Upper lobe of left lung (tissue), 6 donors: ENCODE measurements around the gene MESD. TPM values are rescaled to one million over a fixed set of nuclear protein-coding genes. Genes with fewer than 3 reads are reported as not detected.

Source experiments
- ATAC-seq, 2 donors: fragments of 200-7000 bp; cut with Tn5 transposase; one replicate each; pipeline ENCODE4 v1.9.1; 2022; ENCODE audit warnings: mild to moderate bottlenecking in 2 of 2, moderate library complexity in 2 of 2; ENCODE audit not compliant: low FRiP score in 2 of 2
- DNase-seq, 2 donors: peaks; one replicate each; pipeline ENCODE4 v3.0.0-alpha.2; 2019 to 2020
- H3K27ac ChIP-seq, 4 donors: fragments of 200-600 bp; sonication (generic); one replicate each; pipeline ENCODE4 v1.5.1; 2016 to 2019
- H3K27me3 ChIP-seq, 4 donors: fragments of 200-600 bp; sonication (generic); one replicate each; pipeline ENCODE4 v1.5.1; 2017 to 2019
- H3K36me3 ChIP-seq, 4 donors: fragments of 200-600 bp; sonication (generic); one replicate each; pipeline ENCODE4 v1.5.1; 2016 to 2019
- H3K4me1 ChIP-seq, 4 donors: fragments of 200-600 bp; sonication (generic); one replicate each; pipeline ENCODE4 v1.5.1; 2018 to 2019
- H3K4me3 ChIP-seq, 4 donors: fragments of 200-600 bp; sonication (generic); one replicate each; pipeline ENCODE4 v1.5.1; 2017 to 2019; ENCODE audit warnings: mild to moderate bottlenecking in 2 of 4, moderate library complexity in 1 of 4
- H3K9me3 ChIP-seq, 4 donors: fragments of 200-600 bp; sonication (generic); one replicate each; pipeline ENCODE4 v1.5.1; 2018 to 2019
- CTCF ChIP-seq, 6 experiments: fragments of 450-650 bp in 4 of 6; fragments of 200-600 bp in 2 of 6; sonication (generic) in 2 of 6; IDR thresholded peaks; one replicate each; pipeline ENCODE4 v1.5.1; 2016 to 2019; ENCODE audit warnings: antibody characterized with exemption in 6 of 6
- EP300 ChIP-seq, 4 donors: sonication (generic); formaldehyde crosslinking; IDR thresholded peaks; one replicate each; pipeline ENCODE4 v1.5.1; 2017; ENCODE audit warnings: antibody characterized with exemption in 4 of 4, control low read depth in 2 of 4
- POLR2A ChIP-seq, 4 donors: fragments of 450-650 bp; IDR thresholded peaks; one replicate each; pipeline ENCODE4 v1.5.1; 2016 to 2017; ENCODE audit warnings: antibody characterized with exemption in 4 of 4, mild to moderate bottlenecking in 2 of 4
- POLR2AphosphoS5 ChIP-seq, 2 donors: sonication (generic); formaldehyde crosslinking; IDR thresholded peaks; one replicate each; pipeline ENCODE4 v1.5.1; 2017; ENCODE audit warnings: antibody characterized with exemption in 2 of 2
- WGBS, 2 donors: methylation state at CpG; one replicate each; pipeline ENCODE4 v1.1.5; 2017 to 2018; 5-methylcytosine and 5-hydroxymethylcytosine counted together
- total RNA-seq, 6 donors: library from RNA; depleted of rRNA in 4 of 6; stranded (reverse); fragments of >200 nt in 4 of 6; gene quantifications; one replicate each; pipeline versions ENCODE4 v1.1.0 to v1.2.1, GENCODE V29; 2016 to 2021
- donor health status: DM: no; HTN: no; CAD: no; lungs with moderate emphysema.
- donor health status: DM: no; HTN: yes; CAD: no; lungs with severe emphysema.

MESD gene
- total RNA-seq, 6 donors from 2014 or later: 18.2 to 35.6 (median 23.5) TPM

GRCh38 chr15:80953001-80953952 lies 36.3 kb downstream of the MESD start:
- WGBS, 2 donors: 94 to 95% methylated on average over 12 of the region's 12 CpGs
- Histone ChIP-seq H3K27me3 (no peaks in the 10 kb centered on the region), H3K36me3 (peaks cover 6 to 53% (median 33%) of the 10 kb centered on the region in 4 donors), H3K4me1 (peaks cover 0 to 7% (median 0%) of the 10 kb centered on the region in 4 donors), H3K9me3 (no peaks in the 10 kb centered on the region), H3K4me3 (no peak overlapping the region), H3K27ac (no peak overlapping the region)
- TF ChIP-seq EP300 (IDR thresholded peaks at IDR 0.05): no peak
- DNase-seq (no peak), ATAC-seq (no peak)

GRCh38 chr15:80951941-80952340 lies 37.7 kb downstream of the MESD start:
- DNase-seq: peak in 1 of 2 donors; percentile 10
- ATAC-seq: no peak
- TF ChIP-seq POLR2A (IDR thresholded peaks at IDR 0.05): no peak
- no peak for TF ChIP-seq EP300 (IDR thresholded peaks at IDR 0.05)
- TF ChIP-seq POLR2AphosphoS5 (IDR thresholded peaks at IDR 0.05): no peak
- TF ChIP-seq CTCF (IDR thresholded peaks at IDR 0.05): no peak
- Histone ChIP-seq H3K27ac (no peak overlapping the region), H3K4me3 (no peak overlapping the region), H3K27me3 (no peaks in the 10 kb centered on the region), H3K9me3 (no peaks in the 10 kb centered on the region), H3K4me1 (peaks cover 0 to 7% (median 0%) of the 10 kb centered on the region in 4 donors), H3K36me3 (peaks cover 6 to 65% (median 46%) of the 10 kb centered on the region in 4 donors)
- 68 to 71% methylated on average over 5 of the region's 5 CpGs for WGBS, 2 donors

GRCh38 chr15:80950291-80951078 lies 39.1 kb downstream of the MESD start:
- TF ChIP-seq POLR2AphosphoS5 (IDR thresholded peaks at IDR 0.05): no peak
- TF ChIP-seq POLR2A (IDR thresholded peaks at IDR 0.05): no peak
- no peak for TF ChIP-seq EP300 (IDR thresholded peaks at IDR 0.05)
- no peak for TF ChIP-seq CTCF (IDR thresholded peaks at IDR 0.05)
- DNase-seq: no peak
- Histone ChIP-seq H3K4me3 (no peak overlapping the region), H3K27me3 (no peaks in the 10 kb centered on the region), H3K27ac (no peak overlapping the region), H3K4me1 (no peaks in the 10 kb centered on the region), H3K36me3 (peaks cover 6 to 75% (median 61%) of the 10 kb centered on the region in 4 donors), H3K9me3 (no peaks in the 10 kb centered on the region)
- ATAC-seq: no peak
- WGBS, 2 donors: 90 to 91% methylated on average over 6 to 8 of the region's 8 CpGs

- ATAC-seq (no peak), DNase-seq (no peak)
- H3K4me1 ChIP-seq: no peaks in the 10 kb centered on the region
- peaks cover 6 to 82% (median 68%) of the 10 kb centered on the region in 4 donors for H3K36me3 ChIP-seq
- WGBS, 2 donors: 84 to 97% methylated on average over 3 to 4 of the region's 4 CpGs
- H3K27me3 ChIP-seq: no peaks in the 10 kb centered on the region
- no peaks in the 10 kb centered on the region for H3K9me3 ChIP-seq
- no peak overlapping the region for H3K27ac ChIP-seq
- H3K4me3 ChIP-seq: no peak overlapping the region
- TF ChIP-seq POLR2A (IDR thresholded peaks at IDR 0.05) (no peak), EP300 (IDR thresholded peaks at IDR 0.05) (no peak), CTCF (IDR thresholded peaks at IDR 0.05) (no peak), POLR2AphosphoS5 (IDR thresholded peaks at IDR 0.05) (no peak)
Observed at GRCh38 chr15:80949756-80950155, 39.9 kb downstream of the MESD start.
